ENCODE data around the gene CAPG. TPM values are rescaled to one million over a fixed set of nuclear protein-coding genes. Genes with fewer than 3 reads are reported as not detected.
"Not testable (repeated sequence)": the region's sequence is repeated elsewhere in the genome, so short reads cannot be mapped to it uniquely, and the experiment has no call there.

The CAPG gene
- total and polyA plus RNA-seq, 9 of the 15 experiments (the other 6 are each of a cell fraction or from before 2014, with no cell fraction given): 10.6 to 90.4 (median 56.0) TPM

- TF ChIP-seq PRDM10 (IDR thresholded peaks at IDR 0.05; ENCODE audit: partially characterized antibody): peak; percentile 59
- TF ChIP-seq ZNF395 (CRISPR knock-in tag; IDR thresholded peaks at IDR 0.05): 0 out of 2 replicates have a peak, but pooled peaks have one; percentile 72
These were observed 4.8 kb upstream of the CAPG start (continued) for GRCh38 chr2:85414761-85415553.

- H3K9me1 ChIP-seq (ENCODE audit: control insufficient read depth, insufficient read depth, low read length); FAIRE-seq; H3K79me2 ChIP-seq (ENCODE audit: control insufficient read depth, insufficient read depth, low read length); in situ Hi-C loops (cut with MboI); H3K9me3 ChIP-seq (replicated peaks; ENCODE audit: control insufficient read depth, insufficient read depth, low read depth, low read length); BruUV-seq (replicated peaks); H3K4me3 ChIP-seq; ATAC-seq; DNase-seq (ENCODE audit: extremely low read depth in 1 of 4, low spot score in 3 of 4); CTCF ChIA-PET (ENCODE audit: low intra/inter-chr PET ratio); H4K20me1 ChIP-seq (replicated peaks; ENCODE audit: control insufficient read depth, insufficient read depth, low read length); H3K36me3 ChIP-seq (ENCODE audit: control insufficient read depth, insufficient read depth, low read length); H3K27me3 ChIP-seq (ENCODE audit: control insufficient read depth in 2 of 2, insufficient read depth in 2 of 2, low read length in 2 of 2): not testable (repeated sequence)
- Histone ChIP-seq H3K27ac (ENCODE audit: extremely low read depth, low read depth, low read length) (peak overlapping the region; percentile 68), H2AFZ (ENCODE audit: low read depth, low read length) (peak overlapping the region; percentile 93), H3K9ac (ENCODE audit: insufficient read depth in 1 of 2, low read depth in 2 of 2, low read length in 2 of 2) (peak overlapping the region; percentile 68 to 84; a peak in 3 of 4 replicates), H3K4me1 (replicated peaks in 1 of 2; ENCODE audit: control insufficient read depth in 2 of 2, insufficient read depth in 2 of 2, low read length in 2 of 2) (peaks cover 56 to 69% of the 10 kb centered on the region in 2 experiments), H3K4me2 (ENCODE audit: insufficient read depth, low read length) (peak overlapping the region; percentile 79; the same call in 1 of the 2 replicates)
- 71% methylated on average over 5 of the region's 5 CpGs for WGBS (ENCODE audit: insufficient coverage, low coverage, missing lambda C conversion rate)
- POLR2A ChIA-PET: interaction anchor here (0.5 to 63.9 kb wide), 10 partner anchors 9 to 197 kb away, joined by 3 to 1576 read pairs (median 4); partner anchors contain the start of genes C2orf68, GGCX and MAT2A
- intact Hi-C loops (cut with micrococcal nuclease): loop anchor here (10.0 kb wide), 1 partner anchor 690 kb away; the partner anchor contains the start of genes POLR1A and PTCD3
- TF ChIP-seq NFRKB (IDR thresholded peaks at IDR 0.05; ENCODE audit: low read depth) (peak; percentile 55; the same call in 1 of the 2 replicates), ZNF589 (CRISPR knock-in tag; IDR thresholded peaks at IDR 0.05; ENCODE audit: low read depth) (peak; percentile 73; the same call in 1 of the 2 replicates), ATF6 (CRISPR knock-in tag; IDR thresholded peaks at IDR 0.05) (0 out of 2 replicates have a peak, but pooled peaks have one; percentile 1), ZNF24 (IDR thresholded peaks at IDR 0.05) (0 out of 2 replicates have a peak, but pooled peaks have one; percentile 32)
These were observed 4.2 kb upstream of the CAPG start for GRCh38 chr2:85414421-85414759.
